NT2/D1 (cell line): ENCODE measurements around the gene SLC25A23.

Source experiments
- SUZ12 ChIP-seq: IDR thresholded peaks from 2 replicates; pipeline ENCODE4 v1.6.1; 2011; ENCODE audit not compliant: insufficient read length, insufficient read depth; ENCODE audit errors: extremely low read depth
- YY1 ChIP-seq: IDR thresholded peaks from 2 replicates; pipeline ENCODE4 v1.6.1; 2011; ENCODE audit not compliant: insufficient read length, insufficient read depth

- TF ChIP-seq YY1 (no peak), SUZ12 (no peak)
These were observed 20.3 kb upstream of the SLC25A23 start for GRCh38 chr19:6479836-6480398.
